HCT116 (cell line): Measurements from ENCODE around the gene ITFG1. TPM values are rescaled to one million over a fixed set of nuclear protein-coding genes. Genes with fewer than 3 reads are reported as not detected.

Experiments
- ATAC-seq: fragments of 200-7000 bp; cut with Tn5 transposase; 2 replicates; pipeline ENCODE4 v1.9.1; 2020; ENCODE audit warnings: mild to moderate bottlenecking, moderate library complexity
- BruUV-seq: library from RNA; stranded (reverse); fragments of 400-500 nt; replicated peaks from 2 replicates; lab custom pipeline; 2021; lab: Mats Ljungman, UMichigan
- CTCF ChIA-PET: fragments of 300-600 bp; sonication (Branson Sonifier 250); formaldehyde crosslinking; loops from one replicate; lab custom pipeline; 2021; ENCODE audit warnings: antibody characterized with exemption; lab: Charles Lee
- POLR2A ChIA-PET: fragments of 300-600, 350-600 bp; sonication (Branson Sonifier 250); formaldehyde crosslinking; loops from one replicate; lab custom pipeline; 2021; ENCODE audit warnings: antibody characterized with exemption; lab: Charles Lee
- RAD21 ChIA-PET, 2 experiments: fragments of 300-600 bp; sonication (Branson Sonifier 250); formaldehyde crosslinking; loops; one replicate each; lab custom pipeline; 2023; ENCODE audit warnings: low total read pairs in 2 of 2; ENCODE audit not compliant: uncharacterized antibody in 2 of 2, unreplicated experiment in 2 of 2, low non-redundant PET in 1 of 2; lab: Charles Lee
- DNase-seq: peaks from one replicate; pipeline ENCODE4 v3.0.0-alpha.2; 2010; ENCODE audit warnings: low read depth, low spot score
- H2AFZ ChIP-seq: fragments of 200-600 bp; shearing (Covaris generic), sonication (generic); 2 replicates; pipeline ENCODE4 v1.6.1; 2017; ENCODE audit warnings: low read depth, mixed run types, mixed read lengths, antibody characterized with exemption, low read length; ENCODE audit not compliant: poor library complexity, severe bottlenecking
- H3K27ac ChIP-seq: 2 replicates; pipeline ENCODE4 v1.5.1; 2012; ENCODE audit warnings: low read depth, low read length
- H3K27me3 ChIP-seq: fragments of 200-600 bp; sonication (generic); 2 replicates; pipeline ENCODE4 v1.6.1; 2016; ENCODE audit warnings: mixed run types, low read length, mixed read lengths; ENCODE audit not compliant: insufficient read depth
- H3K36me3 ChIP-seq, 2 experiments: fragments of 200-500 bp in 1 of 2; fragments of 200-600 bp in 1 of 2; sonication (Bioruptor generic) in 1 of 2; sonication (generic) in 1 of 2; 2 replicates each; pipeline versions ENCODE4 v1.5.1 to v1.6.1; 2014 to 2016; ENCODE audit warnings: low read length in 2 of 2, inconsistent platforms in 1 of 2, mixed read lengths in 1 of 2, mixed run types in 1 of 2; ENCODE audit not compliant: insufficient read depth in 2 of 2, control insufficient read depth in 1 of 2
- H3K4me1 ChIP-seq, 2 experiments: fragments of 200-600 bp in 1 of 2; sonication (generic) in 1 of 2; 2 replicates each; pipeline versions ENCODE4 v1.5.1 to v1.6.1; 2012 to 2017; ENCODE audit warnings: low read length in 2 of 2, inconsistent platforms in 1 of 2, mild to moderate bottlenecking in 1 of 2, mixed read lengths in 1 of 2, mixed run types in 1 of 2, moderate library complexity in 1 of 2; ENCODE audit not compliant: insufficient read depth in 2 of 2, control insufficient read depth in 1 of 2
- H3K4me2 ChIP-seq: fragments of 200-600 bp; sonication (generic); 2 replicates; pipeline ENCODE4 v1.6.1; 2017; ENCODE audit warnings: mixed run types, low read length, mixed read lengths
- H3K4me3 ChIP-seq, 2 experiments: fragments of 200-600 bp in 1 of 2; sonication (generic) in 1 of 2; replicated peaks in 1 of 2; 2 replicates each; pipeline ENCODE4 v1.5.1; 2011 to 2016; ENCODE audit warnings: low read length in 2 of 2, control low read depth in 1 of 2, low read depth in 1 of 2, mild to moderate bottlenecking in 1 of 2, mixed read lengths in 1 of 2, mixed run types in 1 of 2
- H3K79me2 ChIP-seq: fragments of 200-600 bp; sonication (generic); 2 replicates; pipeline ENCODE4 v1.6.1; 2017; ENCODE audit warnings: mild to moderate bottlenecking, mixed run types, low read length, moderate library complexity, mixed read lengths; ENCODE audit not compliant: insufficient read depth
- H3K9ac ChIP-seq: fragments of 200-600 bp; sonication (generic); 2 replicates; pipeline ENCODE4 v1.6.1; 2016; ENCODE audit warnings: low read length, mixed read lengths
- H3K9me2 ChIP-seq: fragments of 200-600 bp; sonication (generic), shearing (Covaris generic); 2 replicates; pipeline ENCODE4 v1.6.1; 2017; ENCODE audit warnings: mixed run types, mild to moderate bottlenecking, moderate library complexity; ENCODE audit not compliant: insufficient read depth
- H3K9me3 ChIP-seq, 2 experiments: fragments of 200-500 bp in 1 of 2; fragments of 200-600 bp in 1 of 2; sonication (Bioruptor generic) in 1 of 2; sonication (generic) in 1 of 2; 2 replicates each; pipeline ENCODE4 v1.6.1; 2014 to 2017; ENCODE audit warnings: low read length in 2 of 2, mixed read lengths in 2 of 2, inconsistent platforms in 1 of 2, low read depth in 1 of 2, mild to moderate bottlenecking in 1 of 2, mixed run types in 1 of 2, moderate library complexity in 1 of 2; ENCODE audit not compliant: control insufficient read depth in 1 of 2, insufficient read depth in 1 of 2
- H4K20me1 ChIP-seq: fragments of 200-600 bp; sonication (generic), shearing (Covaris generic); 2 replicates; pipeline ENCODE4 v1.6.1; 2017; ENCODE audit warnings: mixed run types, mild to moderate bottlenecking, moderate library complexity; ENCODE audit not compliant: insufficient read depth
- CBX3 ChIP-seq: IDR thresholded peaks from 2 replicates; pipeline ENCODE4 v1.6.1; 2012; ENCODE audit warnings: low read depth
- EZH2 ChIP-seq: fragments of 200-600 bp; sonication (generic); IDR thresholded peaks from 2 replicates; pipeline ENCODE4 v1.6.1; 2017; ENCODE audit warnings: antibody characterized with exemption, mixed run types
- EZH2phosphoT487 ChIP-seq: fragments of 200-600 bp; IDR thresholded peaks from 2 replicates; pipeline ENCODE4 v1.6.1; 2018; ENCODE audit warnings: antibody characterized with exemption, borderline replicate concordance
- POLR2A ChIP-seq: IDR thresholded peaks from 2 replicates; pipeline ENCODE4 v1.7.0; 2011; ENCODE audit warnings: borderline replicate concordance; ENCODE audit not compliant: insufficient read depth, insufficient read length; ENCODE audit errors: extremely low read depth
- POLR2AphosphoS5 ChIP-seq: IDR thresholded peaks from 2 replicates; pipeline ENCODE4 v1.6.1; 2011; ENCODE audit warnings: mild to moderate bottlenecking, low read depth, low read length, moderate library complexity
- RAD21 ChIP-seq: IDR thresholded peaks from 2 replicates; pipeline ENCODE4 v1.6.1; 2012; ENCODE audit warnings: low read depth, mild to moderate bottlenecking
- SP1 ChIP-seq: IDR thresholded peaks from 2 replicates; pipeline ENCODE4 v1.6.1; 2012; ENCODE audit warnings: low read depth
- SRF ChIP-seq: IDR thresholded peaks from 2 replicates; pipeline ENCODE4 v1.6.1; 2012; ENCODE audit warnings: low read depth
- TCF7L2 ChIP-seq: IDR thresholded peaks from 2 replicates; pipeline ENCODE4 v1.7.0; 2011; ENCODE audit warnings: borderline replicate concordance, inconsistent platforms; ENCODE audit not compliant: insufficient read depth, insufficient read length; ENCODE audit errors: extremely low read depth
- YY1 ChIP-seq: IDR thresholded peaks from 2 replicates; pipeline ENCODE4 v1.6.1; 2011; ENCODE audit warnings: low read length, low read depth, moderate library complexity, mild to moderate bottlenecking; ENCODE audit not compliant: insufficient replicate concordance; ENCODE audit errors: extremely low read depth
- intact Hi-C: fragments of 100-400 bp; cut with micrococcal nuclease; formaldehyde crosslinking; loops from 2 replicates; pipeline ENCODE4 v1.10.0; 2022
- total RNA-seq: library from RNA; stranded (reverse); gene quantifications from one replicate; pipeline ENCODE4 v1.2.1, GENCODE V29; 2021; ENCODE audit not compliant: unreplicated experiment
- TF ChIP-seq, protein P1 (sequence below): IDR thresholded peaks from 2 replicates; pipeline ENCODE4 v1.6.1; 2012

The ITFG1 gene
- total RNA-seq, 1 experiment from 2014 or later: 24.9 TPM

- TF ChIP-seq RAD21 (no peak), POLR2AphosphoS5 (no peak)
Observed at GRCh38 chr16:47276522-47276921, 184.3 kb downstream of the ITFG1 start (continued).

DNA sequence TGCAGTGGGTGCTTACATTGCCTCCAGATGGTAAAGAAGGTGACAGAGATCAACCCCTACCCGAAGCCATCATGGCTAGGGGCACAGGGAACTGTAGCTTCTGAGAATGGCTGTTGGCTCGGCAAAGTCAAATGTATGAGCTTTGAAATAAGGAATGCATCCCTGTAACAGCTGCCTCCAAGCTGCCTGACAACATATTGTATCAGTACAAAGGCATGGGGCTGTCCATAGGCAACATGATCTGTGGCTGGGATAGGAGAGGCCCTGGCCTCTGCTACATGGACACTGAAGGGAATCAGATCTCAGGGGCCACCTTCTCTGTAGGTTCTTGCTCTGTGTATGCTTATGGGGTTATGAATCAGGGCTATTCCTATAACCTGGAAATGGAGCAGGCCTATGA lies 197.9 kb downstream of the ITFG1 start:
- Histone ChIP-seq H3K36me3 (no peaks in the 10 kb centered on the region; a peak in 1 of 4 replicates), H3K4me2 (no peak overlapping the region), H2AFZ (no peak overlapping the region), H3K9ac (no peak overlapping the region), H3K27me3 (no peaks in the 10 kb centered on the region), H3K79me2 (no peaks in the 10 kb centered on the region)
- DNase-seq: no peak
- TF ChIP-seq, protein P1, sequence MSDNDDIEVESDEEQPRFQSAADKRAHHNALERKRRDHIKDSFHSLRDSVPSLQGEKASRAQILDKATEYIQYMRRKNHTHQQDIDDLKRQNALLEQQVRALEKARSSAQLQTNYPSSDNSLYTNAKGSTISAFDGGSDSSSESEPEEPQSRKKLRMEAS: no peak
- TF ChIP-seq SRF: no peak
- TF ChIP-seq SP1: no peak
- TF ChIP-seq POLR2A: no peak
- TF ChIP-seq CBX3: no peak
- TF ChIP-seq EZH2: no peak
- no peak for TF ChIP-seq YY1
- no peak for TF ChIP-seq RAD21
- TF ChIP-seq TCF7L2: no peak
- no peak for TF ChIP-seq EZH2phosphoT487
- TF ChIP-seq, all 23 proteins: peak for 0
- H3K9me2 ChIP-seq: no peaks in the 10 kb centered on the region
- ChIA-PET POLR2A (no interaction called here), CTCF (no interaction called here), RAD21 (no interaction called here)
- no peak for ATAC-seq
- intact Hi-C loops: no loop called here
- no peaks in the 10 kb centered on the region for H4K20me1 ChIP-seq
- H3K9me3 ChIP-seq: no peaks in the 10 kb centered on the region
- no TSS peak for BruUV-seq
- H3K27ac ChIP-seq: no peak overlapping the region
- no peak overlapping the region for H3K4me3 ChIP-seq
- H3K4me1 ChIP-seq: no peaks in the 10 kb centered on the region
